NCI-H187 (cell line): ENCODE results near the gene CCDC7.
"Not testable (repeated sequence)": the region's sequence is repeated elsewhere in the genome, so short reads cannot be mapped to it uniquely, and the experiment has no call there.

Experiments
- DNase-seq, 2 experiments: peaks; one replicate each; lab custom pipeline; 2025; lab: John Stamatoyannopoulos, UW

CCDC7 gene

DNA sequence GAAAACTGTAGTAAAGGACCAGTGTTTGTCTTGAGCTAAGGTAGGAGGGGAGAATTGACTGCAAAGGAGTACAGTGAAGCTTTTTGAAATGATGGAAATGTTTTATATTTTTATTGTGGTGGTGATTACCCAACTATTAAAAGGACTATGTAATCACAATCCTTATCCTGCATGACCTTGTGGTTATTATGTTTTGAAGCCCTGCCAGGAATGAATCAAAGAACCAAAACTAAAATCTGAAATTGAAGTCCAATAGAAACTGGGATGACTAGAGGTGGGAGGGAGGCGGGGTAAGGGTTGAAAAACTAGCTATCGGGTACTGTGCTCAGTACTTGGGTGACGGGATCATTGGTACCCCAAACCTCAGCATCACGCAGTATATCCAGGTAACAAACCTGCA lies 8.2 kb downstream of the CCDC7 start:
- no peak for DNase-seq

DNA sequence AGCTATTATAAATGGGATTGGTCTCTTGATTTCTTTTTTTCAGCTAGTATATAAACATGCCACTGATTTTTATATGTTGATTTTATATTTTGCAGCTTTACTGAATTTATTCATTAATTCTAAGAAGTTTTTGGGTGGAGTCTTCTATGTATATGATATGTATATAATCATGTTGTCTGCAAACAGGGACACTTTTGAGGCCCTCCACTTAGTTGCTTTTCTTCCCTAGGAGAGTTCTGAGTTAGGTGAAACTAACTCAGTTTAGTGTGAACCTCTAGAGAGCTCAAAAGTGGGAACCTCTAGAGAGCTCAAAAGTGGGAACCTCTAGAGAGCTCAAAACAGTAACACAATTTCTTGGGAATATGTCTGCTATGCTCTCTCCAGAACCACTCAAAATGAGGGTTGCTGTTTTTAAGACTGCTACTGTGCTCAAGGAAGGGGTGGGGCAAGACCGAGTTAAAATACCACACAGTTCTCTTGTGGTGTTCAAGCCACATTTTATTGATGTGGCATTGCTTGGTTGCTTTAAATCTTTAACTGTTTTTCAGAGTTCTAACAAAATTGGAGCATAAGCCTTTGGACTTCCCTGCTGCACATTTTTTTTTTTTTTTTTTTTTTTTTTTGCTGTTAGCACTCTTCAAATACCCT lies 13.2 kb downstream of the CCDC7 start:
- no peak for DNase-seq

DNA sequence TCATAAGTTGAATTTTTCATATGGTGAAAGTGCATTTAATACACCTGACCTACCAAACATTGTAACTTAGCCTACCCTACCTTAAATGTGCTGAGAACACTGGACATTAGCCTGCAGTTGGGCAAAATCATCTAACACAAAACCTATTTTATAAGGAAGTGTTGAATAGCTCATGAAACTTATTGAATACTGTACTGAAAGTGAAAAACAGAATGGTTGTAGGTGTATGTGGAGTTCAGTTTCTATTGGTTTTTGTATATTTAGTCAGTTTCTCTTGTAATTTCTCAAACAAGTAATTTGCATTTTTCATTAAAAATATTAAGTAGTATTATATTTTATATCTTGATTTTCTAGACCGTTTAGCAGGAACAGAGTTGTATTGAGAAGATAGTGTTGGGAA lies 15.3 kb downstream of the CCDC7 start:
- no peak for DNase-seq

DNA sequence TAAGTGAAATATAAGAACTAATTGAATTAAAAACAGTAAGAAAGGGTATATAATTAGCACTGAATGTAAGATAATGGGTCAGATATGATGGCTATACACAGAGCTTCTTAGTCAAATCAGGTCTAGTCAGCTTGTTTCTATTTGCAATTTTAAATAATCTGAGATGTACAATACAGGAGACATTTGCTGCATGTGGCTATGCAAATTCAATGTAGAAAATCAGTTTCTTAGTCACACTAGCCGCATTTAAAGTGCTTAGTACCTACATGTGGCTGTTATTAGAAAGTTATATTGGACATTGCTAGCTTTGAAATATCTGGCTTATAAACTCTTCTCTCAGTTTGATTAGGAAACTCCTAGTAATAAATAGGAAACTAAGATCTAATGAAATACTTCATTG lies 25.3 kb downstream of the CCDC7 start:
- no peak for DNase-seq

DNA sequence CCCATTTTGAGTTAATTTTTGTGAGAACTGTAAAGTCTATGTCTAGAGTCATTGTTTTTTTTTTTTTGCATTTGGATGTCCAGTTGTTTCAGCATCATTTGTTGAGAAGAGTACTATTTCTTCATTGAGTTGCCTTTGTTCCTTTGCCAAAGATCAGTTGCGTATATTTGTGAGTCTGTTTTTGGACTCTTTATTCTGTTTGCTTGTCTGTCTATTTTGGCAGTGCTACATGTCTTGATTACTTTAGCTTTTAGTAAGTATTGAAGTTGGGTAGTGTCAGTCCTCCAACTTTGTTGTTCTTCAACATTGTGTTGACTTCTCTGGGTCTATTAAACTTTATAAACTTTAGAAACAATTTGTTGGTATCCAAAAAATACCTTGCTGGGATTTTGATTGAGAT lies 31.6 kb downstream of the CCDC7 start:
- DNase-seq, result no peak

DNA sequence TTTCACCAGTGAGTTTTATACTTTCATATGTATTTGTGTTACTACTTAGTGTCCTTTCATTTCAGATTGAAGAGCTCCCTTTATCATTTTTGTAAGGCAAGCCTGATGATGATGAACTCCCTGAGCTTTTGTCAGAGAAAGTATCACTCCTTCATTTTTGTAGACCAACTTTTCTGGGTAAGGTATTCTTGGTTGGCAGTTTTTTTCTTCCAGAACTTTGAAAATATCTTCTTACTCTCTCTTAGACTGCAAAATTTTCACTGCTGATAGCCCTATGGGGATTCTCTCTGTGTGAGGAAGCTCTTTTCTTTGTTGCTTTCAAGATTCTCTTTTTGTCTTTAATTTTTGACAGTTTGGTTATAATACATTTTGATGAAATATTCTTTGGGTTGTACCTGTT lies 35.7 kb downstream of the CCDC7 start:
- DNase-seq, result no peak

DNA sequence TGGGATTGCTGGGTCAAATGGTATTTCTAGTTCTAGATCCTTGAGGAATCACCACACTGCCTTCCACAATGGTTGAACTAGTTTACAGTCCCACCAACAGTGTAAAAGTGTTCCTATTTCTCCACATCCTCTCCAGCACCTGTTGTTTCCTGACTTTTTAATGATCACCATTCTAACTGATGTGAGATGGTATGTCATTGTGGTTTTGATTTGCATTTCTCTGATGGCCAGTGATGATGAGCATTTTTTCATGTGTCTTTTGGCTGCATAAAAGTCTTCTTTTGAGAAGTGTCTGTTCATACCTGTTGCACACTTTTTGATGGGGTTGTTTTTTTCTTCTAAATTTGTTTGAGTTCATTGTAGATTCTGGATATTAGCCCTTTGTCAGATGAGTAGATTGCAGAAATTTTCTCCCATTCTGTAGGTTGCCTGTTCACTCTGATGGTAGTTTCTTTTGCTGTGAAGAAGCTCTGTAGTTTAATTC lies 37.1 kb downstream of the CCDC7 start:
- not testable (repeated sequence) for DNase-seq

DNA sequence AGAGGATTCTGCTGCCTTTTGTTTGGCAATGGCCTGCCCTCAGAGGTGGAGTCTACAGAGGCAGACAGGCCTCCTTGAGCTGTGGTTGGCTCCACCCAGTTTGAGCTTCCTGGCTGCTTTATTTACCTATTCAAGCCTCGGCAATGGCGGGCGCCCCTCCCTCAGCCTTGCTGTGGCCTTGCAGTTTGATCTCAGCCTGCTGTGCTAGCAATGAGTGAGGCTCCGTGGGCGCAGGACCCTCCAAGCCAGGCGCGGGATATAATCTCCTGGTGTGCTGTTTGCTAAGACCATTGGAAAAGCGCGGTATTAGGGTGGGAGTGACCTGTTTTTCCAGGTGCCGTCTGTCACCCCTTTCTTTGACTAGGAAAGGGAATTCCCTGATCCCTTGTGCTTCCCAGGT lies 42.1 kb downstream of the CCDC7 start:
- DNase-seq, result not testable (repeated sequence)

DNA sequence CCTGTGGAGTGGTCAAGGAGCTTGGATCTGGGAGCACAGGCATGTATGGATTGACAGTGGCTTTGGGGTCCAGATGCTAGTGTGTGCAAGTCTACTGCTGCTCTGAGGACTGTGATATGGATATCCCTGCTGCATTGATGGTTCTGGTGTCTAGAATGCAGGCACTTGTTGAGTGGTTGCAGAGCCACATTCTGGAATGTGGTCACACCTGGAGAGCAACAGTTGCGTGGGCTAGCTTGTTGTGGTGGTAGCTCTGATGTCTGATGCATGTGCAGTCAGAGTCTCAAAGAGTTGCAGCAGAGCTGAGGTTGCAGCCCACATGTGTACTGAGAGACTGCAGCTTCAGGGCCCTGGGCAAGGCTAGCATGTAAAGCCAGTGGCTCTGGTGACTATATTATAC lies 43.2 kb downstream of the CCDC7 start:
- DNase-seq, result no peak

DNA sequence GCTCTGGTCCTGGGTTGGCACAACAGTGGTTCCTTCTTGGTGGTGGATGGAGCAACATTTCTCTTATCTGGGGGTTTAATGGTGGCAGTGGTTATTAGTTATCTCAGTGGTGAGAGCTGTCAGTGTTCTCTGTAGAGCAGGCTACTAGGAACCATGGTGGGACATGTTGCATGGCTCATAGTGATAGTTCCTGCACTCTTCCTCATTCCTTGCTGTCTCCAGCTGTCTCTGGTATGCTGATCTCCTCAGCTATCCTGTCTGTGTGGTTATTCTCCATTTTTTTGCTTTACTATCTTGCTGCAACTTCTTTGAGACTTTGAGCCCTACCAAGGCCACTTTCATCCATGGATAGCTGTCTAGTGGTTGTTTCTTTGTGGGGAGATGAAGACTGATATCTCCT lies 44.0 kb downstream of the CCDC7 start:
- DNase-seq, result no peak

DNA sequence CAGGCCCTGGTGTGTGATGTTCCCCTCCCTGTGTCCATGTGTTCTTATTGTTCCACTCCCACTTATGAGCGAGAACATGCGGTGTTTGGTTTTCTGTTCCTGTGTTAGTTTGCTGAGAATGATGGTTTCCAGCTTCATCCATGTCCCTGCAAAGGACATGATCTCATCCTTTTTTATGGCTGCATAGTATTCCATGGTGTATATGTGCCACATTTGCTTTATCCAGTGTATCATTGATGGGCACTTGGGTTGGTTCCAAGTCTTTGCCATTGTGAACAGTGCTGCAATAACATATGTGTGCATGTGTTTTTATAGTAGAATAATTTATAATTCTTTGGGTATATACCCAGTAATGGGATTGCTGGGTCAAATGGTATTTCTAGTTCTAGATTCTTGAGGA lies 48.6 kb downstream of the CCDC7 start:
- not testable (repeated sequence) for DNase-seq

DNA sequence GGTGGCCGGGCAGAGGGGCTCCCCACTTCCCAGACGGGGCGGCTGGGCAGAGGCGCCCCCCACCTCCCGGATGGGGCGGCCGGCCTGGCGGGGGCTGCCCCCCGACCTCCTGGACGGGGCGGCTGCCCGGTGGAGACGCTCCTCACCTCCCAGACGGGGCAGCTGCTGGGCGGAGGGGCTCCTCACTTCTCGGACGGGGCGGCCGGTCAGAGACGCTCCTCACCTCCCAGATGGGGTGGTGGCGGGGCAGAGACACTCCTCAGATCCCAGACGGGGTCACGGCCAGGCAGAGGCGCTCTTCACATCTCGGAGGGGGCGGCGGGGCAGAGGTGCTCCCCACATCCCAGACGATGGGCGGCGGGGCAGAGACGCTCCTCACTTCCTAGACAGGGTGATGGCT lies 54.2 kb downstream of the CCDC7 start:
- not testable (repeated sequence) for DNase-seq

DNA sequence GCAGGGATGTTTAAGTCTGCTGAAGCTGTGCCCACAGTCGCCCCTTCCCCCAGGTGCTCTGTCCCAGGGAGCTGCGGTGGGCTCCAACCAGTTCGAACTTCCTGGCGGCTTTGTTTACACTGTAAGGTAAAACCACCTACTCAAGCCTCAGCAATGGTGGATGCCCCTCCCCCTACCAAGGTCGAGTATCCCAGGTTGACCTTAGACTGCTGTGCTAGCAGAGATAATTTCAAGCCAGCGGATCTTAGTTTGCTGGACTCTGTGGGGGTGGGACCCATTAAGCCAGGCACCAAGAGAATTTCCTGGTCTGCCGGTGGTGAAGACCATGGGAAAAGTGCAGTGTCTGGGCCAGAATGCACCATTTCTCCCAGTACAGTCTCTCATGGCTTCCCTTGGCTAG lies 56.0 kb downstream of the CCDC7 start:
- no peak for DNase-seq

DNA sequence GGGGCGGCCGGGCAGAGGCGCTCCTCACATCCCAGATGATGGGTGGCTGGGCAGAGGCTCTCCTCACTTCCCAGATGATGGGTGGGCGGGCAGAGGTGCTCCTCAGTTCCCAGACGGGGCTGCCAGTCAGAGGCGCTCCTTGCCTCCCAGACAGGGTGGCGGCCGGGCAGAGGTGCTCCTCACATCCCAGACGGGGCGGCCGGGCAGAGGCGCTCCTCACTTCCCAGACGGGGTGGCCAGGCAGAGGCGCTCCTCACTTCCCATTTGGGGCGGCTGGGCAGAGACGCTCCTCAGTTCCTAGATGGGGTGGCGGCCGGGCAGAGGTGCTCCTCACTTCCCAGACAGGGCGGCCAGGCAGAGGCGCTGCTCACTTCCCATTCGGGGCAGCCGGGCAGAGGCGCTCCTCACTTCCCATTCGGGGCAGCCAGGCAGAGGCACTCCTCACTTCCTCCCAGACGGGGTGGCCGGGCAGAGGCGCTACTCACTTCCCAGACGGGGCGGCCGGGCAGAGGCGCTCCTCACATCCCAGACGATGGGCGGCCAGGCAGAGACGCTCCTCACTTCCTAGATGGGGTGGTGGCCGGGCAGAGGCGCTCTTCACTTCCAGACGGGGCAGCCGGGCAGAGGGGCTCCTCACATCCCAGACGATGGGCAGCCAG lies 60.0 kb downstream of the CCDC7 start:
- DNase-seq, result not testable (repeated sequence)

DNA sequence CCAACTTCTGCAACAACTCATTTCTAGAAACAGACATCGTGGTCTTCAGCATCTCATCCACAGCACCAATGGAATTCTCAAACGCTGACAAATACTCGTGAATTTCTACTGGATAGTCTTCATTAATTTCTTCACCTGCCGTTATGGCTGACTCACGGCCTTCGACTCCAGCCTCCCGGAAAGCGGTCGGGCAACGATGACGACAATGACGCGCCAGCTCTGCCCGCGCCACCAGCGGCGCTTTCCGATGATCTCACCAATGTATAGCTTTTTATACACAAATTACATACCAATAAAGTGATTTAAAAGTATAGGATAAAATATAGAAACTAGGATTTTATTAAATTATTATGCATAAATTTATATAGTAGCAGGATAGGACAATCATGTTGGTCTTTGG lies 65.7 kb downstream of the CCDC7 start:
- no peak for DNase-seq

DNA sequence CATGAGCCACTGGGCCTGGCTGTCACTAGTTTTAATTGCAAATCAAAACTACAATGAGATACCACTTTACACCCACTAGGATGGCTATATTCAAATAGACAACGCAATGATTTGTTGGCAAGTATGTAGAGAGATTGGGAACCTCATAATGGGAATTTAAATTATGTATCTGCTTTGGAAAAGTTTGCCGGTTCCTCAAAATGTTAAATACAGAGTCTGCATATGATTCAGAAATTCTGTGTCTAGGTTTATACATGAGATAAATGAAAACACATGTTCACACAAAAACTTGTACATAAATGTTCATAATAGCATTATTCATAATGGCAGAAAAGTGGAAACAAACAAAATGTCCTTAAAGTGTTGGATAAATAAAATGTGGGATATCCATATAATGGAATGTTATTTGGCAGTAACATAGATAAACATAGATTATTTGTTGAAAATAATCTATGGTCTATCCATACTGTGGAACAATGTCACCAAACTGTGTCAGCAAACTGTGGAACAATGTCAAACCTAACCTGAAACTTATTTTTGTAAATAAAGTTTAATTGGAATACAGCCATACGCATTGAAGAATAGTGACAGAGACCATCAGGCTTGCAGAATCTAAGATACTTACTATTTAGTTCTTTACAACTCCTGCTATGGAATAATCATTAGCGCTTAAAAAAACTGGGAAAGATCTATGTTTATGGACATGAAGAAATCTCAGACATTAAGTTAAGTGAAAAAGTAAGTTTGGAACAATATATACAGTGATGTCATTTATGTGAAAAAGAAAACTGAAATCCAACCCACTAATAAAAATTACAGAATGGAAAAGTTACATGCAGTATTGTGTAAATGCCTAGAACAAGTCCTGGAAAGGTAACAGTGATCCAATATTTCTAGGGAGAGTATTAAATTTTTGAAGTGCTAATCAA lies 70.9 kb downstream of the CCDC7 start:
- DNase-seq, result no peak

DNA sequence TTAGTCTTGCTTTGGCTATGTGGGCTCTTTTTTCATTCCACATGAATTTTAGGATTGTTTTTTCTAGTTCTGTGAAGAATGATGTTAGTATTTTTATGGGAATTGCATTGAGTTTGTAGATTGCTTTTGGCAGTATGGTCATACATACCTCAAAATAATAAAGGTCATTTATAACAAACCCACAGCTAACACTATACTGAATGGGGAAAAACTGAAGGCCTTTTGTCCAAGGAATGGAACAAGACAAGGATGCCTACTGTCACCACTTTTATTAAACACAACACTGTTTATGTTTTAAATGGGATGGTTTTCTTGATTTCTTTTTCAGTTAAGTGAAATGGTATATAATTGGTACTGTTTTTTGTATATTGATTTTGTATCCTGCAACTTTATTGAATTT lies 84.3 kb downstream of the CCDC7 start:
- no peak for DNase-seq

DNA sequence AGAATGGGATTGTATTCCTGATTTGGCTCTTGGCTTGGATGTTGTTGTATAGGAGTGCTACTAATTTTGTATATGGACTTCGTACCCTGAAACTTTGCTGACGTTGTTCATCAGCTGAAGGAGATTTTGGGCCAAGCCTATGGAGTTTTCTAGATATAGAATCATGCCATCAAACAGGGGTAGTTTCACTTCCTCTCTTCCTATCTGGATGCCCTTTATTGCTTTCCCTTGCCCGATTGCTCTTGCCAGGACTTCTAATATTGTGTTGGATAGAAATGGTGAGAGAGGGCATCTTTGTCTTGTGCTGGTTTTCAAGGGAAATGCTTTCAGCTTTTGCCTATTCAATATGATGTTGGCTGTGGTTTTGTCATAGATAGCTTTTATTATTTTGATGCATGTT lies 92.3 kb downstream of the CCDC7 start:
- no peak for DNase-seq

DNA sequence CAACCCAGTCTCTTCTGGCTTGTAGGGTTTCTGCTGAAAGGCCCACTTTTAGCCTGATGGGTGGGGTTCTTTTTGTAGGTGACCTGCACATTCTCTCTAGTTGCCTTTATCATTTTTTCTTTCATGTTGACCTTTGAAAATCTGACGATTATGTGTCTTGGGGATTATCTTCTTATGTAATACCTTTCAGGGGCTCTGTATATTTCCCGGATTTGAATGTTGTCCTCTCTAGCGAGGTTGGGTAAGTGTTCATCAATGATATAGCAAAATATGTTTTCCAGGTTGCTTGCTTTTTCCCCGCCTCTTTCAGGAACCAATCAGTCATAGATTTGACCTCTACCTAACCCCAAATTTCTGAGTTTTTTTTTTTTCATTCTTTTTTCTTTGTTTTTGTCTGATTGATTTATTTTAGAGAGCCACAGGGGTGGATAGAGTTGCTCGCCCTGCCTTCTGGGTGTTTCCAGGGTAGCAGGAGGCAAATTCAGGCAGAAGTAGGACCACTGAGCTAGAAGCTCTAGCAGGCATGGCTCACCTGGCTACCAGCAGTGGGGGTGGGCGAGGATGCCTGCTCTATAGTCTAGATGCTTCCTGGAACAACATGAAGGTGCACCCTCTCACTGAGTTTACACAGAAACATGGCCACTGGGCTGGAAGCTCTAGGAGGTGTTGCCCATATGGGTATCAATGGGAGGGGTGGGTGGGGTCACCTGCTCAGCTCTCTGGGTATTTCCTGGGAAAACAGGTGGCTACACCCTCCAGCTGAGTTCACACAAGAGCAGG lies 94.9 kb downstream of the CCDC7 start:
- no peak for DNase-seq

DNA sequence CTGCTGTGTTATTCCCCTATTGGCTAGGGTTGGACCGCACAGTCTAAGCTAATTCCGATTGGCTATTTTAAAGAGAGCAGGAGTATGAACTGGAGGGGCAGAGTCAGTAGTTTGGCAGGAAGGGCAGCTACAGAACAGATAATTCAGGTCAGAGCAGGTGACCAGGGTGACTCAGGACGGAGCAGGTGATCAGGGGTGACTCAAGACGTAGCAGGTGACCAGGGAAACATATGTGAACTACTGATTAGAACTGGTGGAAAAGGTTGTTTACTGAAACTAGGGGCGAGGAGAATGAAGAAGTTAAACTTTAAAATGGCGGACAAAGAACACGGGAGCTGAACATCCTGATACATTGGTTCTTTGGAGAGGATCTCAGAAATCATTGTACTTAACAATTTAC lies 102.3 kb downstream of the CCDC7 start:
- DNase-seq, result no peak

DNA sequence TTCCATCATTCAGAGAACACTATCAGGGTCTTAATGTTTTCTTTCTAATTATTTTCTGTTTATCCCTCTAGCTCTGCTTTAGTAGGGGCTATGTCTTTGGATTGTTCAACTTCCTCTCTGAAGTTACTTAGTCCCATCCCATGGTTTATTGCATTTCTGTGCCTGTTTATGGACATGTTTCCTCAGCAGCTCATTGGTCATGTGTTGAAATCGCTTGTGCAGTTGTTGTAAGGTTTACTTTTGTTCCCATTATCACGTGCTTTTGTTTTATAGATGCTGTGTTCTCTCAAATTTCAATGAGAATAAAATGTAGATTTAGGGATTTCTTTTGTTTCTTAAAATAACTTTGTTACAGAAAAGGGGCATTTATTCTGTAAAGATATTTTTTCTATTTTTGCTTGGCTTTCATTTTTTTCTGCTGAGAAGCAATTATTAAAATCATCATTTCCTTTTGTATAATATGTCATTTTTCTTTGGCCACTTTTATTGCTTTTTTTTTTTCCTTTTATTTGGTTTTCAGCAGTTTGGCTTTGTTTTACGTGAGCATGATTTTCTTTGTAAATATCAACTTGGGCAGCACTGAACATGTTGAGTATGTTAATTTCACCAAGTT lies 110.9 kb downstream of the CCDC7 start:
- no peak for DNase-seq

DNA sequence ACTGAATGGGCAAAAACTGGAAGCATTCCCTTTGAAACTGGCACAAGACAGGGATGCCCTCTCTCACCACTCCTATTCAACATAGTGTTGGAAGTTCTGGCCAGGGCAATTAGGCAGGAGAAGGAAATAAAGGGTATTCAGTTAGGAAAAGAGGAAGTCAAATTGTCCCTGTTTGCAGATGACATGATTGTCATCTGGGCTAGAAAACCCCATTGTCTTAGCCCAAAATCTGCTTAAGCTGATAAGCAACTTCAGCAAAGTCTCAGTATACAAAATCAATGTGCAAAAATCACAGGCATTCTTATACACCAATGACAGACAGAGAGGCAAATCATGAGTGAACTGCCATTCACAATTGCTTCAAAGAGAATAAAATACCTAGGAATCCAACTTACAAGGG lies 116.8 kb downstream of the CCDC7 start:
- not testable (repeated sequence) for DNase-seq
